Measurements from ENCODE around the gene UNC5B. TPM values are rescaled to one million over a fixed set of nuclear protein-coding genes. Genes with fewer than 3 reads are reported as not detected.

The UNC5B gene
- total and polyA plus RNA-seq, 4 experiments from 2014 or later = not detected

GRCh38 chr10:71253981-71254818, 41.8 kb downstream of the UNC5B start:
- POLR2A ChIA-PET (ENCODE audit: partially characterized antibody) = no interaction called here
- no peak for DNase-seq
- Mint-ChIP-seq H3K4me1 (no peaks in the 10 kb centered on the region), H3K27me3 (peaks cover 5% of the 10 kb centered on the region in 2 donors), H3K36me3 (no peaks in the 10 kb centered on the region), H3K4me3 (no peak overlapping the region), H3K27ac (no peak overlapping the region), H3K9me3 (no peaks in the 10 kb centered on the region)
- H3K27ac ChIP-seq (ENCODE audit: low read depth, low read length) = no peak overlapping the region
- intact Hi-C loops (cut with micrococcal nuclease) = no loop called here
- H3K9me3 ChIP-seq (ENCODE audit: control insufficient read depth in 1 of 2, low read length in 2 of 2) = no peaks in the 10 kb centered on the region
- H3K4me3 ChIP-seq (ENCODE audit: low read length in 2 of 2) = no peak overlapping the region
- no peaks in the 10 kb centered on the region for H3K27me3 ChIP-seq (ENCODE audit: insufficient read depth, low read length)
- no peaks in the 10 kb centered on the region for H3K4me1 ChIP-seq (ENCODE audit: insufficient read depth, low read length)
- H3K36me3 ChIP-seq (ENCODE audit: insufficient read depth, low read length) = no peaks in the 10 kb centered on the region
- CTCF ChIA-PET (ENCODE audit: partially characterized antibody) = no interaction called here

- Mint-ChIP-seq H3K4me3 (no peak overlapping the region), H3K4me1 (no peaks in the 10 kb centered on the region), H3K27ac (no peak overlapping the region), H3K27me3 (peaks cover 5 to 7% of the 10 kb centered on the region in 2 donors), H3K36me3 (no peaks in the 10 kb centered on the region), H3K9me3 (no peaks in the 10 kb centered on the region)
- no peaks in the 10 kb centered on the region for H3K9me3 ChIP-seq (ENCODE audit: control insufficient read depth in 1 of 2, low read length in 2 of 2)
- no peaks in the 10 kb centered on the region for H3K4me1 ChIP-seq (ENCODE audit: insufficient read depth, low read length)
- ChIA-PET CTCF (ENCODE audit: partially characterized antibody) (no interaction called here), POLR2A (ENCODE audit: partially characterized antibody) (no interaction called here)
- H3K36me3 ChIP-seq (ENCODE audit: insufficient read depth, low read length) = no peaks in the 10 kb centered on the region
- no peaks in the 10 kb centered on the region for H3K27me3 ChIP-seq (ENCODE audit: insufficient read depth, low read length)
- intact Hi-C loops (cut with micrococcal nuclease) = no loop called here
- no peak overlapping the region for H3K4me3 ChIP-seq (ENCODE audit: low read length in 2 of 2)
- no peak overlapping the region for H3K27ac ChIP-seq (ENCODE audit: low read depth, low read length)
- DNase-seq = no peak
Observed at GRCh38 chr10:71254834-71255549, 42.6 kb downstream of the UNC5B start.

DNA sequence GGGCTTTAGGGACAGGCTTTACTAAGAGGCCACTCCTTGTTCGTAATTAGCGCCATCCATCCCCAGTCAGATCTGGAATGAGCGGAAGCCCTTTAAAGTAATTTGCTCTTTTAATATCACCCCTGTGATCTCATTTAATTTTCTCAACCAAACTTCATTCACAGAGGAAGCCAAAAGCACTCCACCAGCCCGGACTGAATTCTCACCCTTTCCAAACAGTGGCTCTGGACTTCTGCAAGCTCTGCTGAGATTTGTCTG, 43.1 kb downstream of the UNC5B start:
- H3K4me3 Mint-ChIP-seq = no peak overlapping the region
- no peaks in the 10 kb centered on the region for H3K9me3 Mint-ChIP-seq
- DNase-seq = no peak
- POLR2A ChIA-PET (ENCODE audit: partially characterized antibody) = no interaction called here
- H3K4me1 Mint-ChIP-seq = no peaks in the 10 kb centered on the region
- intact Hi-C loops (cut with micrococcal nuclease) = no loop called here
- CTCF ChIA-PET (ENCODE audit: partially characterized antibody) = no interaction called here
- no peaks in the 10 kb centered on the region for H3K36me3 Mint-ChIP-seq
- H3K27me3 Mint-ChIP-seq = peaks cover 5 to 7% of the 10 kb centered on the region in 2 donors
- Histone ChIP-seq H3K9me3 (ENCODE audit: control insufficient read depth in 1 of 2, low read length in 2 of 2) (no peaks in the 10 kb centered on the region), H3K4me1 (ENCODE audit: insufficient read depth, low read length) (no peaks in the 10 kb centered on the region), H3K27me3 (ENCODE audit: insufficient read depth, low read length) (no peaks in the 10 kb centered on the region), H3K4me3 (ENCODE audit: low read length in 2 of 2) (no peak overlapping the region), H3K36me3 (ENCODE audit: insufficient read depth, low read length) (no peaks in the 10 kb centered on the region), H3K27ac (ENCODE audit: low read depth, low read length) (no peak overlapping the region)
- H3K27ac Mint-ChIP-seq = no peak overlapping the region

DNA sequence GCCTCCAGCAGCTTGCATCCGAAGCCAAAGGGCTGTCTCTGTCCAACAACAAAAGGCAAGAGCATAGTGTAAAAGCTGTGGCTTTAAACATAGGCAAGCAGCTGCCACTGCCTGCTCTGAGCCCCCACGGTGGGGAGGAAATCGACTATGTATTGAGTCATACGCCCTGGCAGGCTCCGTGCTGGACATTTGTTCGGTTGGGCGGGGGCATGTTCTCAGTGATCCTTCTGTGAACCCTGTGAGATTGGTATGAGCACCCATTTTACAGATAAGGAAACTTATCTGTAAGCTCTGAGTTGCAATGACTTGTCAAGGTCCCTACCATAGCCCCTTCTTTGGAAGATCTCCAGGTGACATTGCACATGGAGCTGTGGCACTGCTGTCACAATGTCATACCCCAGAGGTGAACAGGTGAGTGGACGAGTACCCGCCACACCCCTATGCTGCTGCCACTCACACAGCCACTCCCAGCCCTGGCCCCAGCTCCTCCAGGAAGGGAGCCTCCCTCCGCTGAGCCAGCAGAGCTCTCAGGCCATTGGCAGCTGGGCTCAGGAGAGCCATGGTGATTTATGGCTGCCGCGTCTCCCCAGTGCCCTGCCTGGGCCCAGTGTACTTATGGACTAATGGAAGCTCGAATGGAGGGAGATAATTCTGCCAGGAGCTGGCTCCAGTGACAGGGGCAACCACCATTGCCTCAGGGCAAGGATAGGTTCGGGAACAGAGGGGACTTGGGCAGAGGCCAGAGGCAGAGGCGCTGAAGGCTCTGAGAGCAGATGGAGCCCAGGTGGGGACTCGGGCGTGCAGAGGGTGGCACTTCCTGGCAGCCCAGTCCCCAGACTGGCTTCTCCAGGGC, 43.7 kb downstream of the UNC5B start:
- POLR2A ChIA-PET (ENCODE audit: partially characterized antibody) = no interaction called here

GRCh38 chr10:71256661-71257318, 44.4 kb downstream of the UNC5B start:
- Mint-ChIP-seq H3K27me3 (peaks cover 5 to 7% of the 10 kb centered on the region in 2 donors), H3K27ac (no peak overlapping the region), H3K36me3 (no peaks in the 10 kb centered on the region), H3K9me3 (no peaks in the 10 kb centered on the region), H3K4me1 (no peaks in the 10 kb centered on the region), H3K4me3 (no peak overlapping the region)
- intact Hi-C loops (cut with micrococcal nuclease) = no loop called here
- no peak overlapping the region for H3K4me3 ChIP-seq (ENCODE audit: low read length in 2 of 2)
- ChIA-PET POLR2A (ENCODE audit: partially characterized antibody) (no interaction called here), CTCF (ENCODE audit: partially characterized antibody) (no interaction called here)
- H3K9me3 ChIP-seq (ENCODE audit: control insufficient read depth in 1 of 2, low read length in 2 of 2) = no peaks in the 10 kb centered on the region
- H3K27me3 ChIP-seq (ENCODE audit: insufficient read depth, low read length) = no peaks in the 10 kb centered on the region
- no peaks in the 10 kb centered on the region for H3K4me1 ChIP-seq (ENCODE audit: insufficient read depth, low read length)
- no peak overlapping the region for H3K27ac ChIP-seq (ENCODE audit: low read depth, low read length)
- no peaks in the 10 kb centered on the region for H3K36me3 ChIP-seq (ENCODE audit: insufficient read depth, low read length)
- DNase-seq = no peak

More for the DNA sequence above, 43.7 kb downstream of the UNC5B start:
- no peaks in the 10 kb centered on the region for H3K36me3 ChIP-seq (ENCODE audit: insufficient read depth, low read length)
- H3K4me3 ChIP-seq (ENCODE audit: low read length in 2 of 2) = no peak overlapping the region
- CTCF ChIA-PET (ENCODE audit: partially characterized antibody) = no interaction called here
- Mint-ChIP-seq H3K27me3 (peaks cover 5 to 7% of the 10 kb centered on the region in 2 donors), H3K4me1 (no peaks in the 10 kb centered on the region), H3K27ac (no peak overlapping the region), H3K36me3 (no peaks in the 10 kb centered on the region), H3K4me3 (no peak overlapping the region), H3K9me3 (no peaks in the 10 kb centered on the region)
- intact Hi-C loops (cut with micrococcal nuclease) = no loop called here
- no peak for DNase-seq
- no peak overlapping the region for H3K27ac ChIP-seq (ENCODE audit: low read depth, low read length)
- H3K27me3 ChIP-seq (ENCODE audit: insufficient read depth, low read length) = no peaks in the 10 kb centered on the region
- no peaks in the 10 kb centered on the region for H3K4me1 ChIP-seq (ENCODE audit: insufficient read depth, low read length)
- H3K9me3 ChIP-seq (ENCODE audit: control insufficient read depth in 1 of 2, low read length in 2 of 2) = no peaks in the 10 kb centered on the region

GRCh38 chr10:71257319-71257997, 45.1 kb downstream of the UNC5B start:
- Histone ChIP-seq H3K4me3 (ENCODE audit: low read length in 2 of 2) (no peak overlapping the region), H3K4me1 (ENCODE audit: insufficient read depth, low read length) (no peaks in the 10 kb centered on the region), H3K27ac (ENCODE audit: low read depth, low read length) (no peak overlapping the region), H3K27me3 (ENCODE audit: insufficient read depth, low read length) (no peaks in the 10 kb centered on the region), H3K36me3 (ENCODE audit: insufficient read depth, low read length) (no peaks in the 10 kb centered on the region), H3K9me3 (ENCODE audit: control insufficient read depth in 1 of 2, low read length in 2 of 2) (no peaks in the 10 kb centered on the region)
- no peaks in the 10 kb centered on the region for H3K36me3 Mint-ChIP-seq
- intact Hi-C loops (cut with micrococcal nuclease) = no loop called here
- H3K4me3 Mint-ChIP-seq = no peak overlapping the region
- H3K27me3 Mint-ChIP-seq = peaks cover 5 to 7% of the 10 kb centered on the region in 2 donors
- POLR2A ChIA-PET (ENCODE audit: partially characterized antibody) = no interaction called here
- H3K9me3 Mint-ChIP-seq = no peaks in the 10 kb centered on the region
- no peak for DNase-seq
- H3K4me1 Mint-ChIP-seq = no peaks in the 10 kb centered on the region
- H3K27ac Mint-ChIP-seq = peak overlapping the region in 1 of 7 donors; percentile 8
- CTCF ChIA-PET (ENCODE audit: partially characterized antibody) = no interaction called here
